RWPE2 (cell line): ENCODE results near the gene GABRR3.

Experiments
- ATAC-seq: fragments of 200-7000 bp; cut with Tn5 transposase; 3 replicates; pipeline ENCODE4 v1.9.1; 2021; ENCODE audit warnings: low read depth
- DNase-seq: peaks from one replicate; pipeline ENCODE4 v3.0.0-alpha.2; 2020; ENCODE audit warnings: low spot score
- H3K27ac ChIP-seq: fragments of 450-650 bp; 2 replicates; pipeline ENCODE4 v1.5.1; 2017; ENCODE audit warnings: mild to moderate bottlenecking; ENCODE audit not compliant: poor library complexity, severe bottlenecking
- H3K27me3 ChIP-seq: fragments of 250-450 bp; sonication (Bioruptor Pico); 2 replicates; pipeline ENCODE4 v1.5.1; 2021; ENCODE audit warnings: mild to moderate bottlenecking, moderate library complexity; ENCODE audit not compliant: insufficient read depth, poor library complexity, severe bottlenecking
- H3K36me3 ChIP-seq: fragments of 250-450 bp; sonication (Bioruptor Pico); 2 replicates; pipeline ENCODE4 v1.5.1; 2020; ENCODE audit warnings: low read depth, mild to moderate bottlenecking, moderate library complexity
- H3K4me1 ChIP-seq: fragments of 250-450 bp; sonication (Bioruptor Pico); 2 replicates; pipeline ENCODE4 v1.5.1; 2021; ENCODE audit warnings: mild to moderate bottlenecking, moderate library complexity; ENCODE audit not compliant: insufficient read depth, poor library complexity, severe bottlenecking
- H3K4me3 ChIP-seq: fragments of 250-450 bp; sonication (Bioruptor Pico); 2 replicates; pipeline ENCODE4 v1.5.1; 2021; ENCODE audit warnings: mild to moderate bottlenecking, moderate library complexity; ENCODE audit not compliant: severe bottlenecking
- H3K9me3 ChIP-seq: fragments of 250-450 bp; sonication (Bioruptor Pico); 2 replicates; pipeline ENCODE4 v1.5.1; 2021; ENCODE audit warnings: mild to moderate bottlenecking, moderate library complexity; ENCODE audit not compliant: severe bottlenecking
- CTCF ChIP-seq: fragments of 450-650 bp; IDR thresholded peaks from one replicate; pipeline ENCODE4 v1.5.1; 2017; ENCODE audit warnings: mild to moderate bottlenecking, moderate library complexity; ENCODE audit not compliant: poor library complexity, severe bottlenecking

GABRR3 gene

GRCh38 chr3:98057631-98058030 lies 22.5 kb upstream of the GABRR3 start:
- Histone ChIP-seq H3K27ac (no peak overlapping the region), H3K4me1 (no peaks in the 10 kb centered on the region), H3K4me3 (no peak overlapping the region), H3K9me3 (no peaks in the 10 kb centered on the region), H3K36me3 (no peaks in the 10 kb centered on the region), H3K27me3 (peaks cover 5% of the 10 kb centered on the region)
- DNase-seq (no peak), ATAC-seq (no peak)
- TF ChIP-seq CTCF, result no peak

- no peaks in the 10 kb centered on the region for H3K36me3 ChIP-seq
- no peak overlapping the region for H3K4me3 ChIP-seq
- no peaks in the 10 kb centered on the region for H3K9me3 ChIP-seq
- ATAC-seq (no peak), DNase-seq (no peak)
- no peaks in the 10 kb centered on the region for H3K27me3 ChIP-seq
- H3K27ac ChIP-seq, result no peak overlapping the region
- no peak for TF ChIP-seq CTCF
- H3K4me1 ChIP-seq, result no peaks in the 10 kb centered on the region
These were observed 20.9 kb upstream of the GABRR3 start for GRCh38 chr3:98056035-98056434.

GRCh38 chr3:98049271-98049670 lies 14.2 kb upstream of the GABRR3 start:
- no peaks in the 10 kb centered on the region for H3K9me3 ChIP-seq
- no peak overlapping the region for H3K4me3 ChIP-seq
- DNase-seq, result no peak
- H3K27ac ChIP-seq, result no peak overlapping the region
- TF ChIP-seq CTCF, result no peak
- H3K4me1 ChIP-seq, result no peaks in the 10 kb centered on the region
- H3K27me3 ChIP-seq, result peaks cover 7% of the 10 kb centered on the region
- no peaks in the 10 kb centered on the region for H3K36me3 ChIP-seq
- ATAC-seq, result no peak

- ATAC-seq (no peak), DNase-seq (no peak)
- no peak overlapping the region for H3K27ac ChIP-seq
- H3K4me1 ChIP-seq, result no peaks in the 10 kb centered on the region
- H3K27me3 ChIP-seq, result peaks cover 11% of the 10 kb centered on the region
- no peaks in the 10 kb centered on the region for H3K36me3 ChIP-seq
- TF ChIP-seq CTCF, result no peak
- no peak overlapping the region for H3K4me3 ChIP-seq
- no peaks in the 10 kb centered on the region for H3K9me3 ChIP-seq
These were observed 13.5 kb upstream of the GABRR3 start for GRCh38 chr3:98048586-98048985.

GRCh38 chr3:98041350-98041749 lies 6.2 kb upstream of the GABRR3 start:
- H3K27ac ChIP-seq, result no peak overlapping the region
- peaks cover 8% of the 10 kb centered on the region for H3K27me3 ChIP-seq
- no peak overlapping the region for H3K4me3 ChIP-seq
- H3K9me3 ChIP-seq, result no peaks in the 10 kb centered on the region
- no peak for DNase-seq
- TF ChIP-seq CTCF, result no peak
- no peaks in the 10 kb centered on the region for H3K4me1 ChIP-seq
- no peaks in the 10 kb centered on the region for H3K36me3 ChIP-seq
- no peak for ATAC-seq
